ENCODE measurements around the gene PRDM8.

The PRDM8 gene

DNA sequence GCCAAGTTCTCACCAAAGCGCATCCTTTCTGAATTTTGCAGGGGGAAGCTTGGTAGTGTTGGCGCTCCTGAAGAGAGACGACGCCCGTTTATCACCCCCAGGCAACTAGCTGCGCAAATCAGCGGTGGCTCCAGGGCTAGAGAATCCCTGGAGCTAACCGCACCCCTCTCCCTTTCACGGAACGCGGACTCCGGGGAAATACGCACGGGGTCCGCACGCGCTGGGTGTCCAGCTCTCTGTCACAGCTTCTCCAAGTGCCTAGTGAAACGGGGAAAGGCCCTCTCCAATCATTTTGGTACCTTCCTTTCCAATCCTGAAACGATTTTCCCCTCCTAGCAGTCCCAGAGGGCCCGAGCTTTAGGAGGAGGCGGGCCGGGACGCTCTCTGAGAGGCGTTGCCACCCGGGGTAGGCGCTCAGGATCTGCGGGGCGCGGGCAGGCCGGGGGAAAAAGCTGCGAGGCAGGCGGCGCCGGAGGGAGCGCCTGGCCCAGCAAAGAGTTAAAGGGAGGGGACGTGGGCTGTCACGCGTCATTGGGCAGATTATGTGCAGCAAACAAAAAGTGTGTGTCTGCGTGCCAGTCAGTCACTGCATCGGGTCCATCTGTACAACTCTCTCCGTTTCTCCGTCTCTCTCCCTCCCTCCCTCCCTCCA, at the start of gene PRDM8:
Gene PRDM8, plus strand, starts transcription at position 582 of the 652 bp plus-strand sequence. CDS start 2,578 bp downstream, outside the sequence.
- H3K27ac Mint-ChIP-seq: peak within 1 kb of the TSS; percentile 58
- peaks cover 31% of the 10 kb centered on the region for H3K27me3 Mint-ChIP-seq
- no peaks in the 10 kb centered on the region for H3K9me3 Mint-ChIP-seq (ENCODE audit: low read depth)
- peak within 1 kb of the TSS; percentile 90 for H3K4me3 Mint-ChIP-seq
- peaks cover 14% of the 10 kb centered on the region for H3K36me3 Mint-ChIP-seq
- peaks cover 33% of the 10 kb centered on the region for H3K4me1 Mint-ChIP-seq (ENCODE audit: low read depth)

DNA sequence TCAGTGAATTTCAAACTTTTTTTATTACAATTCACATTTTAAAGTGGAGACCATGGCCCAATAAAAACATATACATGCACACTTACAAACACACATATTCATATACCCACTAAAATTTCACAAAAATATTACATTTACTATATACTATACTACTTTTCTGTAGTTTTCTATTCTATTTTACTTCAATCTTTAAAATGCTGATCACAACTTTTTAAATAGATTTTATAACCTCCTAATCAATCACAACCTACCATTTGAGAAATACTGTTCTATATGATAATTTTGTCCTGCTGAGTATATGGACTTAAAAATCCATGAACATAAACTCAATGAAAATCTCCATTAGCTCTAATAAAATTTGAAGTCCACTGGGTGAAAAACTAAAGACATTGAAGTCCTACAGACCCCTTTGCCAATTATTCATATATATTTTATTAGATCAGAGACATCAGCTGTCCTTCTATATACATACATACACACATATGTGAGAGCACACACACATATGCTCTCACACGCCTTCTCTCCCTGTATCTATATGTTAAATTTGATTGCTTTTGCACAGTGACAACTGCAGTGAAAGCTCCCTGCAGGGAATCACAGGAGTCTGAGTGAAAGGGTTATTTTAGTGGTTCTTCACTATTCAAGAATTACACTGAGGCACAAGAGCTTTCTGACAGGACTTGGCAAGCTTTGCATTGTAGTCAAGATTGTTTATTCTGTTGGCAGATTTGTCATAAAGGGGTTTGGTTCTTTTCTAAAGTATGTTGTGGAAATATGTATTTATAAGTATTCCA, 46.7 kb upstream of the PRDM8 start:
- H3K9me3 Mint-ChIP-seq (ENCODE audit: low read depth): no peaks in the 10 kb centered on the region
- H3K4me1 Mint-ChIP-seq (ENCODE audit: low read depth): peaks cover 22% of the 10 kb centered on the region
- H3K4me3 Mint-ChIP-seq: no peak overlapping the region
- H3K27ac Mint-ChIP-seq: no peak overlapping the region
- H3K27me3 Mint-ChIP-seq: no peaks in the 10 kb centered on the region
- H3K36me3 Mint-ChIP-seq: no peaks in the 10 kb centered on the region

DNA sequence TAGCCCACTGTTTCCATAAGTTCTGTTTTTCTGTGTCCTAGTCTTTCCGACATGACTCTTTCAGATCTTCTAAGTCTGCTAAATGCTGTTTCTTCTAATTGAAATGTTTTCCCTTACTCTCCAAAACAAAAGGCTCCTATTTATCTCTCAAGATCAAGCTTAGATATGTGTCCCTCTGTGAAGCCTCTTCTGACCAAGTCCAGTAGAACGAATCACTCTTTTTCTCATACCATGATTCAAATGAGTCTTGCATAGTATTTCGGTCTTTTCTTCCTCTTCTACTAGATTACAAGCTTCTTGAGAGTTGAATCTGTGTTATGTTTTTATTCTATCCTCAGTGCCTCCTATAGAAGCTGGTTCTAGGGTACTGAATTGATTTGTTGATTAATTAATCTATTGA, 45.3 kb upstream of the PRDM8 start:
- H3K36me3 Mint-ChIP-seq: no peaks in the 10 kb centered on the region
- H3K4me3 Mint-ChIP-seq: no peak overlapping the region
- peaks cover 25% of the 10 kb centered on the region for H3K4me1 Mint-ChIP-seq (ENCODE audit: low read depth)
- no peak overlapping the region for H3K27ac Mint-ChIP-seq
- no peaks in the 10 kb centered on the region for H3K9me3 Mint-ChIP-seq (ENCODE audit: low read depth)
- H3K27me3 Mint-ChIP-seq: no peaks in the 10 kb centered on the region

DNA sequence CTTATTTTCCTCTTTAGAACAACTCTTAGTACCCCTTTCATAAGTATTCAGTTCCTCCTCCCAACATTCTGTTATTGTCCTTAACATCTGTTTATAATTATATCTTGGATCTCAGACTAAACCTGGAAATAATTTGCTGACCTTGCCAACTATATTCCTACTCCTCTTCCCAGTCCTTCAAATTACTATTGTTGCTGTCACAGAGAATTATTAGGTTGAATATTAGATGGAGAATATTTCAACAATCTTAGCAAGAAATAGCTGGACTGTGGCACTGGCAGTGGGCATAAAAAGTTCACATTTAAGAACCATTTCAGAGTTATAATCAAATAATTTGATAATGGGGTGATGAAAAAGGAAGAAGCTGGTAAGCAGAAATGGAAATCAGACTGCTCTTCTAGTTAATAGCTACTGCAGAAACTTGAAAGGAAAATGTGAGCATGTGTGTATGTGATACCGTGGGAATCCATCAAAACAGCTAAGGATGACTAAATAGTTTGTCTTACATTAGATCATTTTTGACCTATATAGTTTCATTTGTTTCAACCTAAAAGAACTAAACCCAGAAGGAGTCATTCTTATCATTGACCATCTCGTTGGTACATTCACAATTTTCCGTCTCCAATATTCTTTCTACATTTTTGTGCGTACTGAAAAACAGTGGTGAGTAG, 43.3 kb upstream of the PRDM8 start:
- H3K27me3 Mint-ChIP-seq: no peaks in the 10 kb centered on the region
- peaks cover 34% of the 10 kb centered on the region for H3K4me1 Mint-ChIP-seq (ENCODE audit: low read depth)
- no peaks in the 10 kb centered on the region for H3K36me3 Mint-ChIP-seq
- H3K4me3 Mint-ChIP-seq: peak overlapping the region; percentile 69
- peak overlapping the region; percentile 96 for H3K27ac Mint-ChIP-seq
- H3K9me3 Mint-ChIP-seq (ENCODE audit: low read depth): no peaks in the 10 kb centered on the region

DNA sequence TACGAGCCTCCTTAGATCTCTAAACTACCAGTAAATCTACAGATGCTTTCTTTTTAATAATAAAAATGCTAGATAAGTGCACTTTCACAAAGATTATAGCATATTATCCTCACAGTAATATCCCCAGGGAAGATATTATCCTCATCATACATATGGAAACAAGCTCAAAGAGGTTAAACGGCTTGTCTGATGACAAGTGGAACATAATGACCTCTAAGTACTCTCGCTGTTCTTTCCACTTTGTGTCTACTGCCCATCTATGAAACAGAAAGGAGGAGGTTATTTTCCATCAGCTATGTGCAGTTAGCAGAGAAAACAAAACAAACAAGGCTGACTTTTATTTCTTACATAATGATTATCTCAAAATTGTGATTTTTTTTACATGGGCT, 42.8 kb upstream of the PRDM8 start:
- no peaks in the 10 kb centered on the region for H3K9me3 Mint-ChIP-seq (ENCODE audit: low read depth)
- no peaks in the 10 kb centered on the region for H3K36me3 Mint-ChIP-seq
- H3K4me1 Mint-ChIP-seq (ENCODE audit: low read depth): peaks cover 34% of the 10 kb centered on the region
- H3K4me3 Mint-ChIP-seq: peak overlapping the region; percentile 60
- peak overlapping the region; percentile 96 for H3K27ac Mint-ChIP-seq
- H3K27me3 Mint-ChIP-seq: no peaks in the 10 kb centered on the region

DNA sequence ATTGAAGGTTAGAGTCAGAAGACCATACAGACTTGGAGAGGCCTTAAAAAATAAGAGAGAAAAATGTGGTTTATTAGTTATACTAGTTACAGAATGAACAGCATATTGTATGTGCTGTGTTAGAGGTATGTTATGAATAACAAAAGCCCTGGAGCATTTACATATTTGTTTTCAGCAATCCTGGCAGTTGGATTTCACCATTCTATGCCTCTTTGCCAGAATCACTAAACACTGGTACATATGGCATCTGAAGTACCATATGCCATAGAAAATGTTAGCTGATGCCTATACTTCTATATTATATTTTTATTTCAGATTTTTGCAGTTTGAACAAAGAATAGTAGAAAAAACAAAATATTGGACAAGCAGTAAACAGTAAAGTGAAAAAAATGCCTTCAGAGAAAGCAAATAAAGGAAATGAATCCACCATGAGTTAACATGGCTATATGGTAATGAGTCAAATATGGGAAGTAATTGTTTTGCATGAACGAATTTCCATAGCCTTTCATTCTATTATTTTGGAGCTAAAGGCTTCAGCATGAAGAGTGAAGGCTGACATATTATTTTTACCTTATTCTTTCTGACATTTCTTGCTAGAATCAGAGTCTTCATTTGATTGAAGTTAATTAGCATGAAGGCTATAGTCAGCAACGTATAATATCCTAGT, 41.9 kb upstream of the PRDM8 start:
- no peak overlapping the region for H3K4me3 Mint-ChIP-seq
- H3K9me3 Mint-ChIP-seq (ENCODE audit: low read depth): no peaks in the 10 kb centered on the region
- H3K36me3 Mint-ChIP-seq: no peaks in the 10 kb centered on the region
- peaks cover 34% of the 10 kb centered on the region for H3K4me1 Mint-ChIP-seq (ENCODE audit: low read depth)
- no peaks in the 10 kb centered on the region for H3K27me3 Mint-ChIP-seq
- peak overlapping the region; percentile 96 for H3K27ac Mint-ChIP-seq

DNA sequence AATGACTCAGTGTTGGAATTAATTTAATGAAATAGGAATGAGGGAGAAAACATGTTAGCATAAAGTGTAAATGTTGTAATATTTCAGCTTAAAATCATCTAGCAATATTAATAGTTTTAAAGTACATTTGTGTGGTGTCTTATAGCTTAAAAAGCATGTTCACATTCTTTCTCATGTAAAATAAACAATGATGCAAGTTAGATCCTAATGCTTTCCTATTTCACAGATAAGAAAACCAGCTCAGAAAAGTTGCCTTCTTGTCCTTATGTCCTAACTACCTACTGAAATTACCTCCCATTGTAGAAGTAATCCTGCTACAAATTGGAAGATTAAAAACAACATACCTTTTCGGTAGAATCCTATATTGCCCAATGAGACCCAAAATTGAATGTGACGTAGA, 40.9 kb upstream of the PRDM8 start:
- Mint-ChIP-seq H3K27ac (peak overlapping the region; percentile 18), H3K36me3 (no peaks in the 10 kb centered on the region), H3K4me1 (ENCODE audit: low read depth) (peaks cover 32% of the 10 kb centered on the region), H3K27me3 (no peaks in the 10 kb centered on the region), H3K4me3 (no peak overlapping the region), H3K9me3 (ENCODE audit: low read depth) (no peaks in the 10 kb centered on the region)

DNA sequence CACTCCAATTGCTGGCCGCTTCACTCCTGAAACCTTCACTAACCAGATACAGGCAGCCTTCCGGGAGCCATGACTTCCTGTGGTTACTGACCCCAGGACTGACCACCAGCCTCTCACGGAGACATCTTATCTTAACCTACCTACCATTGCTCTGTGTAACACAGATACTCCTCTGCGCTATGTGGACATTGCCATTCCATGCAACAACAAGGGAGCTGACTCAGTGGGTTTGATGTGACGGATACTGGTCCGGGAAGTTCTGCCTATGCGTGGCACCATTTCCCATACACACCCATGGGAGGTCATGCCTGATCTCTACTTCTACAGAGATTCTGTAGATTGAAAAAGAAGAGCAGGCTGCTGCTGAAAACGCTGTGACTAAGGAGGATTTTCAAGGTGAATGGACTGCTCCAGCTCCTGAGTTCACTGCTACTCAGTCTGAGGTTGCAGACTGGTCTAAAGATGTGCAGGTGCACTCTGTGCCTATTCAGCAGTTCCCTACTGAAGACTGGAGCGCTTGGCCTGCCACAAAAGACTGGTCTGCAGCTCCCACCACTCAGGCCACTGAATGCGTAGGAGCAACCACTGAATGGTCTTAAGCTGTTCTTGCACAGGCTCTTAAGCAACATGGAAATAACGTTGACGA, 35.8 kb upstream of the PRDM8 start:
- H3K27ac Mint-ChIP-seq: no peak overlapping the region
- H3K4me3 Mint-ChIP-seq: no peak overlapping the region
- no peaks in the 10 kb centered on the region for H3K27me3 Mint-ChIP-seq
- H3K9me3 Mint-ChIP-seq (ENCODE audit: low read depth): no peaks in the 10 kb centered on the region
- peaks cover 11% of the 10 kb centered on the region for H3K4me1 Mint-ChIP-seq (ENCODE audit: low read depth)
- no peaks in the 10 kb centered on the region for H3K36me3 Mint-ChIP-seq

DNA sequence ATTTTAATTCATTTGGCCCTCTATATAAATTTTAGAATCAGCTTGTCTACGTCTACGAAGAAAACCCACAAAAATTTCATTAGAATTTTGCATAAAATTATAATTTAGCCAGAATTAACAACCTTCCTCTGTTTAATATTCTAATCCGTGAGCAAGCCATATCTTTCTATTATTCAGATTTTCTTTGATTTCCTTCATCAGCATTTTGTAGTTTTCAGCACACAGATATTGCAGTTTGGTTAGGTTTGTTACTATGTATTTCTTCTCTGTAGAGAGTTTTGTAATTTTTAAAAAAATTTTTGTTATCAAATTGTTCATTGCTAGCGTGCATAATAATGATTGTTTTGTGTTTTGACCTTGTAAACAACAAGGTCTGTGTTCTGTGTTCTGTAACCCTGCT, 34.9 kb upstream of the PRDM8 start:
- peaks cover 5% of the 10 kb centered on the region for H3K4me1 Mint-ChIP-seq (ENCODE audit: low read depth)
- no peaks in the 10 kb centered on the region for H3K36me3 Mint-ChIP-seq
- no peaks in the 10 kb centered on the region for H3K9me3 Mint-ChIP-seq (ENCODE audit: low read depth)
- H3K27me3 Mint-ChIP-seq: no peaks in the 10 kb centered on the region
- H3K27ac Mint-ChIP-seq: no peak overlapping the region
- no peak overlapping the region for H3K4me3 Mint-ChIP-seq

DNA sequence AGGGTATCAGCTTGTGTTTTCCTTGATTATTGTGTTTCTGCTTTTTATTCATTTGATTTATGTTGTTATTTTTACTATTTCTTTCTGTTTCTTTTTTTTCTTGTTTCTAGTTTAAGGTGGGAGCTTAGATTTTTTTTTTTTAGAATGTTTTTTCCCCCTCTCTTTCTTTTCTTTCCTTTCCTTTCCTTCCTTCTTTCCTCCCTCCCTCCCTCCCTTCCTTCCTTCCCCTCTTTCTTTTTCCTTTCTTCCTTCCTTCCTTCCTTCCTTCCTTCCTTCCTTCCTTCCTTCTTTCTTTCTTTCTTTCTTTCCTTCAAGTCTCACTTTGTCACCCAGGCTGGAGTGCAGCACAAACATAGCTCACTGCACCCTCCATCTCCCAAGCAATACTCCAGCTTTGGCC, 31.4 kb upstream of the PRDM8 start:
- no peaks in the 10 kb centered on the region for H3K9me3 Mint-ChIP-seq (ENCODE audit: low read depth)
- no peaks in the 10 kb centered on the region for H3K27me3 Mint-ChIP-seq
- peak overlapping the region; percentile 25 for H3K27ac Mint-ChIP-seq
- no peaks in the 10 kb centered on the region for H3K36me3 Mint-ChIP-seq
- no peak overlapping the region for H3K4me3 Mint-ChIP-seq
- H3K4me1 Mint-ChIP-seq (ENCODE audit: low read depth): peaks cover 5% of the 10 kb centered on the region

DNA sequence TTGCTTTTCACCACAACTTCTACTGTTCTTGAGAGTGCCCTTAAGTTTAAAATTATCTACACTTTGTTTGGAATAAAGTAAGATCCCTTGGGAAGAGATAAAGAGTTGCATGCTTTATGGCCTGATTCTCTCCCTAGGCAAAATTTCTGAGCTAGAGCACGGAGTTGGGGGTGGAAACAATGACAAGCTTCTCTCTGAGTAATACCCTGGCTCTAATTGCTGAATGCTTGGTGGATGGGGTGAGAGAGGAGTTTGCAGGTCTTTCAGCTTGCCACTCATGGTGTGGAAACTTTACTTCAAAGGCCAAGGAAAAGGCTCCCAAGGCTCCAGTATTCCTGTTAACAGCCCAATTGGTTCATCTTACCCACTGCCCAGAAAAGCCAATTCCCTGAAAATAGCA, 26.1 kb upstream of the PRDM8 start:
- peak overlapping the region; percentile 60 for H3K4me3 Mint-ChIP-seq

DNA sequence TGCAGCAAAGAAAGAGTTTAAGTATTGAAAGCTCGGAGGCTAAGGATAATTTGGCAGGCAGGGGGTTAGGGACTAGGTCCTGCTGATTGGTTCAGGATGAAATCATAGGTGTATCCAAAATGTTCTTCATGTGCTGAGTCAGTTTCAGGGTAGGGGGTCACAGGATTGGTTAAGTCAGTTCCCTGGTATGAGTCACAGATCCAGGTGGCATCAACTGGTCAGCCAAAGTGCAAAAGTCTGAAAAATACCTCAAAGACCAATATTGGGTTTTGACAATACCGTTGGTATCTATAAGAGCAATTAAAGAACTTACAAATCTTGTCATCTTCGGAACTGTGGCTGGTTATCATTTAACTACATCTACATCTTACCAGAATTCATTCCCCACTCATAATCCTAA, 25.6 kb upstream of the PRDM8 start:
- H3K4me1 Mint-ChIP-seq (ENCODE audit: low read depth): peaks cover 55% of the 10 kb centered on the region

More for the DNA sequence above, 26.1 kb upstream of the PRDM8 start:
- Mint-ChIP-seq H3K27ac (peak overlapping the region; percentile 97), H3K36me3 (no peaks in the 10 kb centered on the region), H3K27me3 (no peaks in the 10 kb centered on the region), H3K9me3 (ENCODE audit: low read depth) (no peaks in the 10 kb centered on the region), H3K4me1 (ENCODE audit: low read depth) (peaks cover 55% of the 10 kb centered on the region)

DNA sequence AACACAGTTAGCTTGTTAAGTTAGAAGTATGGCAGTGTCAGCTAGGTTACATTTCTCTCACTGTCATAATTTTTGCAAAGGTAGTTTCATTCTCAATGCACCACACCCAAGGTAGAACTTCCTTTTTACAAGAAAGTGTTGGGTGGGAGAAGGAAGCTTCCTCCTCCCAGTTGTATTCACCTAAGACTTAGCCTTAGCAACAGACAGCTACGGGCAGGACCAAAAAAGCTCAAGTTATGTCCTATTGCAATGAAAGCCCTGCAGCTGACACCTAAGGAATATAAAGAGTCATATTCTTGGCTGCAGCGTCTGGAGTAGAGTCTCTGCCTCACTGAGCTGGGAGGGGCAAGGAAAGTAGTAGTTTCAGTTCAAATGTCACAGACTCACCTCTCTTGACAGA, 25.1 kb upstream of the PRDM8 start:
- Mint-ChIP-seq H3K9me3 (ENCODE audit: low read depth) (no peaks in the 10 kb centered on the region), H3K4me1 (ENCODE audit: low read depth) (peaks cover 55% of the 10 kb centered on the region), H3K36me3 (no peaks in the 10 kb centered on the region), H3K27me3 (no peaks in the 10 kb centered on the region), H3K4me3 (peak overlapping the region; percentile 60), H3K27ac (peak overlapping the region; percentile 97)

More for the DNA sequence above, 25.6 kb upstream of the PRDM8 start:
- Mint-ChIP-seq H3K36me3 (no peaks in the 10 kb centered on the region), H3K4me3 (peak overlapping the region; percentile 60), H3K9me3 (ENCODE audit: low read depth) (no peaks in the 10 kb centered on the region), H3K27me3 (no peaks in the 10 kb centered on the region), H3K27ac (peak overlapping the region; percentile 97)

DNA sequence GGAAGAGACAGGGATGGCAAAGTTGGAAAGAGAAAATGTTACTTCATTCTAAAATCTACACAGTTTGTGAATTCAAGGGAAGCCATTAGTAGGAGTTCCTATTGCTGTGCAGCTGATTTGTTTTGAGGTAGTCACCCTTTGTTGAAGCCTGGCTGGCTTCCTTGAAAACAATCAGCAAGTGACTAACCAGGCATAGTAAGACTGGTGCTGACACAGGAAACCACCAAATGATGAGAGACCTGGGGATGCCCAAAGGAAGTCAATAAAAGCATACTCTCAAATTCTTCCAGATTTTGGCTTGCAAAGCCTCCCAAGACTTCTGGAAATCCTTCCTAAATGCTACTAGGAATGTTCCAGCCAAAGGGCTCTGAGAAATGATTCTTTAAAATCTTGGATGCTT, 23.9 kb upstream of the PRDM8 start:
- Mint-ChIP-seq H3K4me3 (peak overlapping the region; percentile 60), H3K4me1 (ENCODE audit: low read depth) (peaks cover 55% of the 10 kb centered on the region), H3K27me3 (no peaks in the 10 kb centered on the region), H3K27ac (peak overlapping the region; percentile 97), H3K36me3 (peaks cover 6% of the 10 kb centered on the region), H3K9me3 (ENCODE audit: low read depth) (no peaks in the 10 kb centered on the region)
